Measurements from ENCODE around the gene RAB4A. TPM values are rescaled to one million over a fixed set of nuclear protein-coding genes. Genes with fewer than 3 reads are reported as not detected.
A peak's percentile ranks its signal among the peaks of the same experiment; 100 is the strongest.

The RAB4A gene
- total RNA-seq, 1 donor from 2014 or later = 51.5 TPM

GRCh38 chr1:229226796-229227195 is 44.1 kb upstream of the RAB4A start:
- Histone ChIP-seq H3K36me3 (no peaks in the 10 kb centered on the region), H3K4me1 (peaks cover 37% of the 10 kb centered on the region)
- no peak for ATAC-seq

GRCh38 chr1:229227298-229227919 is 43.5 kb upstream of the RAB4A start:
- Histone ChIP-seq H3K27ac (no peak overlapping the region), H3K4me3 (no peak overlapping the region), H3K36me3 (no peaks in the 10 kb centered on the region), H3K27me3 (ENCODE audit: low read depth) (no peaks in the 10 kb centered on the region), H3K4me1 (peaks cover 32% of the 10 kb centered on the region), H3K9me3 (no peaks in the 10 kb centered on the region)
- TF ChIP-seq CTCF (IDR thresholded peaks at IDR 0.05) = peak; percentile 88
- intact Hi-C loops (cut with DNase I) = no loop called here
- DNase-seq (peak; percentile 86), ATAC-seq (peak; percentile 65 to 77)

More at GRCh38 chr1:229226796-229227195, 44.1 kb upstream of the RAB4A start:
- intact Hi-C loops (cut with DNase I) = no loop called here
- Histone ChIP-seq H3K27ac (no peak overlapping the region), H3K27me3 (ENCODE audit: low read depth) (no peaks in the 10 kb centered on the region), H3K9me3 (no peaks in the 10 kb centered on the region), H3K4me3 (no peak overlapping the region)
- no peak for DNase-seq
- no peak for TF ChIP-seq CTCF (IDR thresholded peaks at IDR 0.05)

GRCh38 chr1:229228522-229228921 is 42.4 kb upstream of the RAB4A start:
- peaks cover 32% of the 10 kb centered on the region for H3K4me1 ChIP-seq
- no peaks in the 10 kb centered on the region for H3K27me3 ChIP-seq (ENCODE audit: low read depth)
- H3K9me3 ChIP-seq = no peaks in the 10 kb centered on the region
- DNase-seq (no peak), ATAC-seq (no peak)
- H3K4me3 ChIP-seq = no peak overlapping the region
- TF ChIP-seq CTCF (IDR thresholded peaks at IDR 0.05) = no peak
- H3K27ac ChIP-seq = no peak overlapping the region
- no peaks in the 10 kb centered on the region for H3K36me3 ChIP-seq
- intact Hi-C loops (cut with DNase I) = no loop called here

- Histone ChIP-seq H3K27ac (peak overlapping the region; percentile 66), H3K4me3 (peak overlapping the region; percentile 3), H3K27me3 (ENCODE audit: low read depth) (no peaks in the 10 kb centered on the region), H3K9me3 (no peaks in the 10 kb centered on the region), H3K4me1 (peaks cover 32% of the 10 kb centered on the region), H3K36me3 (no peaks in the 10 kb centered on the region)
- no peak for TF ChIP-seq CTCF (IDR thresholded peaks at IDR 0.05)
- peak; percentile 34 to 43 for ATAC-seq
- intact Hi-C loops (cut with DNase I) = no loop called here
- no peak for DNase-seq
Measured at GRCh38 chr1:229229137-229229720, 41.7 kb upstream of the RAB4A start.

GRCh38 chr1:229229721-229230139 is 41.2 kb upstream of the RAB4A start:
- Histone ChIP-seq H3K4me3 (peak overlapping the region; percentile 3), H3K9me3 (no peaks in the 10 kb centered on the region), H3K4me1 (peaks cover 32% of the 10 kb centered on the region), H3K27ac (peak overlapping the region; percentile 66), H3K27me3 (ENCODE audit: low read depth) (peaks cover under 1% of the 10 kb centered on the region), H3K36me3 (no peaks in the 10 kb centered on the region)
- ATAC-seq (peak; percentile 70 to 81), DNase-seq (no peak)
- TF ChIP-seq CTCF (IDR thresholded peaks at IDR 0.05) = no peak
- intact Hi-C loops (cut with DNase I) = no loop called here
